HL-60 (cell line): ENCODE measurements around the gene SLC28A1.

Source experiments
- POLR2AphosphoS5 ChIP-seq: IDR thresholded peaks from 2 replicates; pipeline ENCODE4 v1.6.1; 2012; ENCODE audit warnings: low read depth
- SPI1 ChIP-seq: IDR thresholded peaks from 2 replicates; pipeline ENCODE4 v1.6.1; 2012; ENCODE audit warnings: low read depth, mild to moderate bottlenecking, borderline replicate concordance
- TF ChIP-seq, protein P1 (sequence below): IDR thresholded peaks from one replicate; pipeline ENCODE4 v1.5.1; 2011; ENCODE audit warnings: low read length, control low read depth, inconsistent platforms; ENCODE audit not compliant: insufficient read depth
- TF ChIP-seq, protein P2 (sequence below): IDR thresholded peaks from 2 replicates; pipeline ENCODE4 v1.6.1; 2012; ENCODE audit warnings: low read depth; ENCODE audit not compliant: insufficient replicate concordance

DNA sequence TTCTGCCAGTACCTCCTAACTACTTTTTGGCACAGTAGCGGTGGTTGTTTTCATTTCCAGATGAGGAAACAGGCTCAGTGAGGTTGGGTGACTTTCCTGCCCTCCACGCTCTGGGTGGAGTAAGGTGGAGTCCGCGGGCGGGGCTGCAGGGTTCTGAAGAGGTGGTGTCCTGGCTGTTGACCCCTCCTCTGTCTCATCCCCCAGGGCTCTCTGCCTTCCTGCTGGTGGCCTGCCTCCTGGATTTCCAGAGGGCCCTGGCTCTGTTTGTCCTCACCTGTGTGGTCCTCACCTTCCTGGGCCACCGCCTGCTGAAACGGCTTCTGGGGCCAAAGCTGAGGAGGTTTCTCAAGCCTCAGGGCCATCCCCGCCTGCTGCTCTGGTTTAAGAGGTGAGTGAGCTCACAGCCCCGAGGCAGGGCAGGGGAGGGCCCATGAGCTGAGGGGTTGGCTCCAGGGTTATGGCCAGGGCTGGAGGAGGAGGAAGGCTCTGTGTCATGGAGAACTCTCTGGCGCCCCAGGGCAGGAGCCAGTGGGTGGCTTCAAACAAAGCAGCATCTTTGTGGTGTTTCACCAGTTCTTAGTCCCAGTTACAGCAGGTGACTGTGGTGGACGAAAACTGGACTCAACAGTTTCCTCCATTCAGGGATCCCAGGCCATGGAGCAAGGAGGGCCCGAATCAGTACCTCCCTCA, 10.4 kb downstream of the SLC28A1 start:
- TF ChIP-seq, protein P1, sequence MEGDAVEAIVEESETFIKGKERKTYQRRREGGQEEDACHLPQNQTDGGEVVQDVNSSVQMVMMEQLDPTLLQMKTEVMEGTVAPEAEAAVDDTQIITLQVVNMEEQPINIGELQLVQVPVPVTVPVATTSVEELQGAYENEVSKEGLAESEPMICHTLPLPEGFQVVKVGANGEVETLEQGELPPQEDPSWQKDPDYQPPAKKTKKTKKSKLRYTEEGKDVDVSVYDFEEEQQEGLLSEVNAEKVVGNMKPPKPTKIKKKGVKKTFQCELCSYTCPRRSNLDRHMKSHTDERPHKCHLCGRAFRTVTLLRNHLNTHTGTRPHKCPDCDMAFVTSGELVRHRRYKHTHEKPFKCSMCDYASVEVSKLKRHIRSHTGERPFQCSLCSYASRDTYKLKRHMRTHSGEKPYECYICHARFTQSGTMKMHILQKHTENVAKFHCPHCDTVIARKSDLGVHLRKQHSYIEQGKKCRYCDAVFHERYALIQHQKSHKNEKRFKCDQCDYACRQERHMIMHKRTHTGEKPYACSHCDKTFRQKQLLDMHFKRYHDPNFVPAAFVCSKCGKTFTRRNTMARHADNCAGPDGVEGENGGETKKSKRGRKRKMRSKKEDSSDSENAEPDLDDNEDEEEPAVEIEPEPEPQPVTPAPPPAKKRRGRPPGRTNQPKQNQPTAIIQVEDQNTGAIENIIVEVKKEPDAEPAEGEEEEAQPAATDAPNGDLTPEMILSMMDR: no peak
- TF ChIP-seq, protein P2, sequence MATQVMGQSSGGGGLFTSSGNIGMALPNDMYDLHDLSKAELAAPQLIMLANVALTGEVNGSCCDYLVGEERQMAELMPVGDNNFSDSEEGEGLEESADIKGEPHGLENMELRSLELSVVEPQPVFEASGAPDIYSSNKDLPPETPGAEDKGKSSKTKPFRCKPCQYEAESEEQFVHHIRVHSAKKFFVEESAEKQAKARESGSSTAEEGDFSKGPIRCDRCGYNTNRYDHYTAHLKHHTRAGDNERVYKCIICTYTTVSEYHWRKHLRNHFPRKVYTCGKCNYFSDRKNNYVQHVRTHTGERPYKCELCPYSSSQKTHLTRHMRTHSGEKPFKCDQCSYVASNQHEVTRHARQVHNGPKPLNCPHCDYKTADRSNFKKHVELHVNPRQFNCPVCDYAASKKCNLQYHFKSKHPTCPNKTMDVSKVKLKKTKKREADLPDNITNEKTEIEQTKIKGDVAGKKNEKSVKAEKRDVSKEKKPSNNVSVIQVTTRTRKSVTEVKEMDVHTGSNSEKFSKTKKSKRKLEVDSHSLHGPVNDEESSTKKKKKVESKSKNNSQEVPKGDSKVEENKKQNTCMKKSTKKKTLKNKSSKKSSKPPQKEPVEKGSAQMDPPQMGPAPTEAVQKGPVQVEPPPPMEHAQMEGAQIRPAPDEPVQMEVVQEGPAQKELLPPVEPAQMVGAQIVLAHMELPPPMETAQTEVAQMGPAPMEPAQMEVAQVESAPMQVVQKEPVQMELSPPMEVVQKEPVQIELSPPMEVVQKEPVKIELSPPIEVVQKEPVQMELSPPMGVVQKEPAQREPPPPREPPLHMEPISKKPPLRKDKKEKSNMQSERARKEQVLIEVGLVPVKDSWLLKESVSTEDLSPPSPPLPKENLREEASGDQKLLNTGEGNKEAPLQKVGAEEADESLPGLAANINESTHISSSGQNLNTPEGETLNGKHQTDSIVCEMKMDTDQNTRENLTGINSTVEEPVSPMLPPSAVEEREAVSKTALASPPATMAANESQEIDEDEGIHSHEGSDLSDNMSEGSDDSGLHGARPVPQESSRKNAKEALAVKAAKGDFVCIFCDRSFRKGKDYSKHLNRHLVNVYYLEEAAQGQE: no peak
- TF ChIP-seq POLR2AphosphoS5: no peak
- no peak for TF ChIP-seq SPI1
